Measurements from ENCODE around the gene GOLGA1. TPM values are rescaled to one million over a fixed set of nuclear protein-coding genes. Genes with fewer than 3 reads are reported as not detected.
A peak's percentile ranks its signal among the peaks of the same experiment; 100 is the strongest.

GOLGA1 gene
- total and polyA plus RNA-seq, 10 of the 15 experiments (the other 5 are each of a cell fraction or from before 2014, with no cell fraction given) = 2.9 to 14.1 (median 8.1) TPM

DNA sequence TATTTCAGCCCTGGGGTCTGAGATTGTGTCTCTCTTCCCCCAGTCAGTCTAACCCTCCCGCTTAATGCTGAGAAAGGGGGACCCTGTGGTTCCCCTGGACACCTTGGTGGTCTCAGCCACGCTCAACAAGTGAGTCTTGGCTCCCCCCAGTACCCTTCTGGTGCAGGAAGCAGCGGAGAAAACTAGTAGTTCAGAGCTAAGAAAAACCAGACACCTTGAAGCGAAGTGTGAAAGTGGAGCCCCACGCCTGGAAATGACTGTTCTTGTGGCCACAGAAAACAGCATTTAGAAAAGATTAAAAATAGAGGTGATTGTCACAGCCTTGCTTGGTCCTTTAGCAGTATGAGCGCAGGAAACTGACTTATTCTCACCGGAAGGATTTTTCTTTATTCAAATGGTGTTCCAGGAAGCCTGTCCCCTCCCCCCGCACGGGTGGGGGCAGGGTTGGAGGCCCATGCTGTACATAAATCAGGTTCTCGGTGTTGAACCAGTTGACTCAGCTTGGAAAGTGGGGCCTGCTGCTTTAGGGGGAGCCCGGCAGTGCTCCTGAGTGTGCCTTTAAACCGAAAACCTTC is 70.8 kb downstream of the GOLGA1 start (continued):
- TF ChIP-seq EGR1 (IDR thresholded peaks at IDR 0.05; ENCODE audit: borderline replicate concordance in 1 of 2, low read depth in 2 of 2, low read length in 2 of 2) (peak in 1 of 2 experiments; percentile 39; a peak in 1 of 3 replicates), POLR2AphosphoS2 (IDR thresholded peaks at IDR 0.05; ENCODE audit: low read depth, low read length) (0 out of 2 replicates have a peak, but pooled peaks have one; percentile 7), FOS (IDR thresholded peaks at IDR 0.05; ENCODE audit: borderline replicate concordance, extremely low read depth, insufficient read length) (no peak), SIN3A (IDR thresholded peaks at IDR 0.05; ENCODE audit: low read depth, low read length) (peak; percentile 63), CHD2 (IDR thresholded peaks at IDR 0.05; ENCODE audit: borderline replicate concordance, low read depth, low read length) (peak; percentile 96), CBFB (IDR thresholded peaks at IDR 0.05; ENCODE audit: low read depth) (no peak; the same call in none of the 2 replicates), RELA (IDR thresholded peaks at IDR 0.05; ENCODE audit: borderline replicate concordance, partially characterized antibody) (no peak), SP1 (IDR thresholded peaks at IDR 0.05; ENCODE audit: low read depth, low read length) (peak; percentile 62), NR2F1 (conservative IDR thresholded peaks at IDR 0.05) (no peak), RFX5 (IDR thresholded peaks at IDR 0.05; ENCODE audit: low read depth, low read length) (no peak), POU2F2 (IDR thresholded peaks at IDR 0.05; ENCODE audit: borderline replicate concordance, low read depth, low read length) (peak; percentile 91), ATF7 (IDR thresholded peaks at IDR 0.05; ENCODE audit: low read depth) (peak; percentile 46; the same call in 1 of the 2 replicates), IRF4 (IDR thresholded peaks at IDR 0.05; ENCODE audit: low read depth, low read length) (peak; percentile 62; the same call in 1 of the 2 replicates), TBL1XR1 (IDR thresholded peaks at IDR 0.05; ENCODE audit: low read depth, low read length) (peak; percentile 95), TCF12 (IDR thresholded peaks at IDR 0.05; ENCODE audit: low read depth, low read length) (peak; percentile 80), ZNF384 (IDR thresholded peaks at IDR 0.05; ENCODE audit: borderline replicate concordance, low read depth, low read length) (no peak), MYC (IDR thresholded peaks at IDR 0.05; ENCODE audit: insufficient read depth, insufficient read length, insufficient replicate concordance, low read length, severe bottlenecking) (no peak), EP300 (IDR thresholded peaks at IDR 0.05; ENCODE audit: borderline replicate concordance in 1 of 2, control insufficient read depth in 1 of 2, low read depth in 2 of 2, low read length in 2 of 2) (peak; percentile 43 to 63; a peak in 1 of 4 replicates), LARP7 (IDR thresholded peaks at IDR 0.05) (no peak; the same call in 1 of the 2 replicates)
- TF ChIP-seq, protein P1, sequence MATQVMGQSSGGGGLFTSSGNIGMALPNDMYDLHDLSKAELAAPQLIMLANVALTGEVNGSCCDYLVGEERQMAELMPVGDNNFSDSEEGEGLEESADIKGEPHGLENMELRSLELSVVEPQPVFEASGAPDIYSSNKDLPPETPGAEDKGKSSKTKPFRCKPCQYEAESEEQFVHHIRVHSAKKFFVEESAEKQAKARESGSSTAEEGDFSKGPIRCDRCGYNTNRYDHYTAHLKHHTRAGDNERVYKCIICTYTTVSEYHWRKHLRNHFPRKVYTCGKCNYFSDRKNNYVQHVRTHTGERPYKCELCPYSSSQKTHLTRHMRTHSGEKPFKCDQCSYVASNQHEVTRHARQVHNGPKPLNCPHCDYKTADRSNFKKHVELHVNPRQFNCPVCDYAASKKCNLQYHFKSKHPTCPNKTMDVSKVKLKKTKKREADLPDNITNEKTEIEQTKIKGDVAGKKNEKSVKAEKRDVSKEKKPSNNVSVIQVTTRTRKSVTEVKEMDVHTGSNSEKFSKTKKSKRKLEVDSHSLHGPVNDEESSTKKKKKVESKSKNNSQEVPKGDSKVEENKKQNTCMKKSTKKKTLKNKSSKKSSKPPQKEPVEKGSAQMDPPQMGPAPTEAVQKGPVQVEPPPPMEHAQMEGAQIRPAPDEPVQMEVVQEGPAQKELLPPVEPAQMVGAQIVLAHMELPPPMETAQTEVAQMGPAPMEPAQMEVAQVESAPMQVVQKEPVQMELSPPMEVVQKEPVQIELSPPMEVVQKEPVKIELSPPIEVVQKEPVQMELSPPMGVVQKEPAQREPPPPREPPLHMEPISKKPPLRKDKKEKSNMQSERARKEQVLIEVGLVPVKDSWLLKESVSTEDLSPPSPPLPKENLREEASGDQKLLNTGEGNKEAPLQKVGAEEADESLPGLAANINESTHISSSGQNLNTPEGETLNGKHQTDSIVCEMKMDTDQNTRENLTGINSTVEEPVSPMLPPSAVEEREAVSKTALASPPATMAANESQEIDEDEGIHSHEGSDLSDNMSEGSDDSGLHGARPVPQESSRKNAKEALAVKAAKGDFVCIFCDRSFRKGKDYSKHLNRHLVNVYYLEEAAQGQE (IDR thresholded peaks at IDR 0.05; ENCODE audit: low read depth, low read length) = no peak
- TF ChIP-seq, protein P2, sequence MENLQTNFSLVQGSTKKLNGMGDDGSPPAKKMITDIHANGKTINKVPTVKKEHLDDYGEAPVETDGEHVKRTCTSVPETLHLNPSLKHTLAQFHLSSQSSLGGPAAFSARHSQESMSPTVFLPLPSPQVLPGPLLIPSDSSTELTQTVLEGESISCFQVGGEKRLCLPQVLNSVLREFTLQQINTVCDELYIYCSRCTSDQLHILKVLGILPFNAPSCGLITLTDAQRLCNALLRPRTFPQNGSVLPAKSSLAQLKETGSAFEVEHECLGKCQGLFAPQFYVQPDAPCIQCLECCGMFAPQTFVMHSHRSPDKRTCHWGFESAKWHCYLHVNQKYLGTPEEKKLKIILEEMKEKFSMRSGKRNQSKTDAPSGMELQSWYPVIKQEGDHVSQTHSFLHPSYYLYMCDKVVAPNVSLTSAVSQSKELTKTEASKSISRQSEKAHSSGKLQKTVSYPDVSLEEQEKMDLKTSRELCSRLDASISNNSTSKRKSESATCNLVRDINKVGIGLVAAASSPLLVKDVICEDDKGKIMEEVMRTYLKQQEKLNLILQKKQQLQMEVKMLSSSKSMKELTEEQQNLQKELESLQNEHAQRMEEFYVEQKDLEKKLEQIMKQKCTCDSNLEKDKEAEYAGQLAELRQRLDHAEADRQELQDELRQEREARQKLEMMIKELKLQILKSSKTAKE (IDR thresholded peaks at IDR 0.05; ENCODE audit: low read depth, poor library complexity, severe bottlenecking) = peak; percentile 66
- TF ChIP-seq, protein P3, sequence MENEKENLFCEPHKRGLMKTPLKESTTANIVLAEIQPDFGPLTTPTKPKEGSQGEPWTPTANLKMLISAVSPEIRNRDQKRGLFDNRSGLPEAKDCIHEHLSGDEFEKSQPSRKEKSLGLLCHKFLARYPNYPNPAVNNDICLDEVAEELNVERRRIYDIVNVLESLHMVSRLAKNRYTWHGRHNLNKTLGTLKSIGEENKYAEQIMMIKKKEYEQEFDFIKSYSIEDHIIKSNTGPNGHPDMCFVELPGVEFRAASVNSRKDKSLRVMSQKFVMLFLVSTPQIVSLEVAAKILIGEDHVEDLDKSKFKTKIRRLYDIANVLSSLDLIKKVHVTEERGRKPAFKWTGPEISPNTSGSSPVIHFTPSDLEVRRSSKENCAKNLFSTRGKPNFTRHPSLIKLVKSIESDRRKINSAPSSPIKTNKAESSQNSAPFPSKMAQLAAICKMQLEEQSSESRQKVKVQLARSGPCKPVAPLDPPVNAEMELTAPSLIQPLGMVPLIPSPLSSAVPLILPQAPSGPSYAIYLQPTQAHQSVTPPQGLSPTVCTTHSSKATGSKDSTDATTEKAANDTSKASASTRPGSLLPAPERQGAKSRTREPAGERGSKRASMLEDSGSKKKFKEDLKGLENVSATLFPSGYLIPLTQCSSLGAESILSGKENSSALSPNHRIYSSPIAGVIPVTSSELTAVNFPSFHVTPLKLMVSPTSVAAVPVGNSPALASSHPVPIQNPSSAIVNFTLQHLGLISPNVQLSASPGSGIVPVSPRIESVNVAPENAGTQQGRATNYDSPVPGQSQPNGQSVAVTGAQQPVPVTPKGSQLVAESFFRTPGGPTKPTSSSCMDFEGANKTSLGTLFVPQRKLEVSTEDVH (IDR thresholded peaks at IDR 0.05; ENCODE audit: low read depth, partially characterized antibody) = no peak
